ENCODE results near the gene SOBP. TPM values are rescaled to one million over a fixed set of nuclear protein-coding genes. Genes with fewer than 3 reads are reported as not detected.
"Not testable (repeated sequence)": the region's sequence is repeated elsewhere in the genome, so short reads cannot be mapped to it uniquely, and the experiment has no call there.

SOBP gene
- polyA plus RNA-seq, 3 donors: 0.93 to 10.8 (median 1.8) TPM

- WGBS, 3 donors: 90 to 95% (median 90%) methylated on average over 6 of the region's 6 CpGs
- no peak overlapping the region for H3K27ac ChIP-seq (ENCODE audit: low read depth, low read length)
Measured at GRCh38 chr6:107542192-107542668, 52.3 kb downstream of the SOBP start.

GRCh38 chr6:107543088-107543487 is 53.2 kb downstream of the SOBP start:
- 83 to 91% (median 88%) methylated on average over 2 of the region's 2 CpGs for WGBS, 3 donors
- no peak overlapping the region for H3K27ac ChIP-seq (ENCODE audit: low read depth, low read length)

- WGBS, 3 donors: 88 to 94% (median 89%) methylated on average over 2 of the region's 2 CpGs
- H3K27ac ChIP-seq (ENCODE audit: low read depth, low read length): no peak overlapping the region
Measured at GRCh38 chr6:107543567-107543966, 53.6 kb downstream of the SOBP start.

GRCh38 chr6:107545763-107546162 is 55.8 kb downstream of the SOBP start:
- 71 to 85% (median 81%) methylated on average over 4 of the region's 4 CpGs for WGBS, 3 donors
- no peak overlapping the region for H3K27ac ChIP-seq (ENCODE audit: low read depth, low read length)

GRCh38 chr6:107546691-107547450 is 57.0 kb downstream of the SOBP start:
- H3K27ac ChIP-seq (ENCODE audit: low read depth, low read length): no peak overlapping the region
- WGBS, 3 donors: 80 to 85% (median 81%) methylated on average over 6 of the region's 6 CpGs

- WGBS, 3 donors: 46 to 94% (median 91%) methylated on average over 2 of the region's 2 CpGs
- no peak overlapping the region for H3K27ac ChIP-seq (ENCODE audit: low read depth, low read length)
Measured at GRCh38 chr6:107547451-107547840, 57.5 kb downstream of the SOBP start.

GRCh38 chr6:107550241-107550840 is 60.4 kb downstream of the SOBP start:
- H3K27ac ChIP-seq (ENCODE audit: low read depth, low read length): no peak overlapping the region
- WGBS, 3 donors: 91 to 97% (median 92%) methylated on average over 10 of the region's 10 CpGs

GRCh38 chr6:107550906-107551305 is 61.0 kb downstream of the SOBP start:
- H3K27ac ChIP-seq (ENCODE audit: low read depth, low read length): no peak overlapping the region
- WGBS, 3 donors: 75 to 86% (median 81%) methylated on average over 4 of the region's 4 CpGs

GRCh38 chr6:107553121-107553520 is 63.2 kb downstream of the SOBP start:
- 92 to 96% (median 95%) methylated on average over 6 of the region's 6 CpGs for WGBS, 3 donors
- not testable (repeated sequence) for H3K27ac ChIP-seq (ENCODE audit: low read depth, low read length)

GRCh38 chr6:107554326-107554725 is 64.4 kb downstream of the SOBP start:
- H3K27ac ChIP-seq (ENCODE audit: low read depth, low read length): no peak overlapping the region
- 90 to 94% (median 93%) methylated on average over 2 of the region's 2 CpGs for WGBS, 3 donors

GRCh38 chr6:107554918-107555317 is 65.0 kb downstream of the SOBP start:
- 89 to 96% (median 92%) methylated on average over 3 of the region's 3 CpGs for WGBS, 3 donors

GRCh38 chr6:107555449-107555848 is 65.5 kb downstream of the SOBP start:
- 94 to 97% (median 96%) methylated on average over 7 of the region's 7 CpGs for WGBS, 3 donors
- H3K27ac ChIP-seq (ENCODE audit: low read depth, low read length): no peak overlapping the region

More at GRCh38 chr6:107554918-107555317, 65.0 kb downstream of the SOBP start:
- H3K27ac ChIP-seq (ENCODE audit: low read depth, low read length): no peak overlapping the region

GRCh38 chr6:107556082-107556481 is 66.2 kb downstream of the SOBP start:
- no peak overlapping the region for H3K27ac ChIP-seq (ENCODE audit: low read depth, low read length)

- no peak overlapping the region for H3K27ac ChIP-seq (ENCODE audit: low read depth, low read length)
Measured at GRCh38 chr6:107557698-107558097, 67.8 kb downstream of the SOBP start.

- no peak overlapping the region for H3K27ac ChIP-seq (ENCODE audit: low read depth, low read length)
- 45 to 76% (median 66%) methylated on average over 4 of the region's 4 CpGs for WGBS, 3 donors
Measured at GRCh38 chr6:107560657-107561056, 70.7 kb downstream of the SOBP start.

GRCh38 chr6:107561306-107561705 is 71.4 kb downstream of the SOBP start:
- 45 to 63% (median 60%) methylated on average over 3 of the region's 3 CpGs for WGBS, 3 donors
- no peak overlapping the region for H3K27ac ChIP-seq (ENCODE audit: low read depth, low read length)

- H3K27ac ChIP-seq (ENCODE audit: low read depth, low read length): no peak overlapping the region
- 82 to 91% (median 83%) methylated on average over 13 of the region's 13 CpGs for WGBS, 3 donors
Measured at GRCh38 chr6:107563694-107564588, 74.0 kb downstream of the SOBP start.

GRCh38 chr6:107564589-107564951 is 74.7 kb downstream of the SOBP start:
- WGBS, 3 donors: 46 to 71% (median 56%) methylated on average over 4 of the region's 4 CpGs
- no peak overlapping the region for H3K27ac ChIP-seq (ENCODE audit: low read depth, low read length)

- no peak overlapping the region for H3K27ac ChIP-seq (ENCODE audit: low read depth, low read length)
- 88 to 94% (median 92%) methylated on average over 7 of the region's 7 CpGs for WGBS, 3 donors
Measured at GRCh38 chr6:107565165-107565723, 75.3 kb downstream of the SOBP start.

All from adipose tissue (tissue), 3 donors.